HUDEP-2 (cell line): ENCODE data around the gene FMO3.

Source experiments
- DNase-seq, 76 experiments: peaks; one replicate each; lab custom pipeline; 2025; ENCODE audit not compliant: unreplicated experiment in 76 of 76; lab: John Stamatoyannopoulos, UW

The FMO3 gene

DNA sequence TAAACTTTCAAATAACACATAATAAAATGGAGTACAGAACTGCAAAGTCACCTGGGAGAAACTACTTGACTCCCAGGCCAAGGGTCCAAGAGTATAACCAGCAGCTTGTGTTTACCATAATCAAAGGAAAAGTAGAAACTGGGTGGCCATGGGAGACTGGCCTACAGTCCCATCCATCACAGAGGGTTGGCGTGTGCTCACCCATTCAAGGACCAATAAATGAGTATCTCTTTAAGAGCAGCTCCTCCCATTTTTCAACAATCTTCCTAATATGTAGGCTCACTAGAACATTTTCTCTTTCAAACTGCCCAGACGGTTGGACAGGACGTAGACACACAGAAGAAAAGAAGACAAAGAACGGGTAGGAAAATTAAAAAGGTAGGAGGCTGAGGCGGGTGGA is at the start of gene FMO3:
FMO3 (plus strand) TSS at position 302 of the 400 bp plus-strand sequence. CDS start 1,754 bp downstream, outside the sequence.
- DNase-seq: no peak

DNA sequence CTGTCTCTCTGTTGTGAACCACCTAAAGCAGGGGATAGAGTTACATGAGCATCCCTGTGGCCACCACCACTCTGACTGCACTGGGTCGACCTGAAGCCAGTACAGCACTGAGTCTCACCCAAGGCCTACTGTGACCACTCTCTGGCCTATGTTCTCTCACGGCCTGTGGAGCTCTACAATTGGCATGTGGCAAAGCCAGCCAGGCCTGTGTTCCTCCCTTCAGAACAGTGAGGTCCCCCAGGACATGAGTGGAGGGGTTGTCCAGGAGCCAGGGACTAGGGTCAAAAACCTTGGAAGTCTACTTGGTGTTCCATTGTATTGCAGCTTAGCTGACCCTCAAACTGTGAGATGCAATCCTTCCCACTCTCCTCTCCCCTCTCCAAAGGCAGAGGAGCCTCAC is 42.7 kb upstream of the FMO3 start:
- no peak for DNase-seq

DNA sequence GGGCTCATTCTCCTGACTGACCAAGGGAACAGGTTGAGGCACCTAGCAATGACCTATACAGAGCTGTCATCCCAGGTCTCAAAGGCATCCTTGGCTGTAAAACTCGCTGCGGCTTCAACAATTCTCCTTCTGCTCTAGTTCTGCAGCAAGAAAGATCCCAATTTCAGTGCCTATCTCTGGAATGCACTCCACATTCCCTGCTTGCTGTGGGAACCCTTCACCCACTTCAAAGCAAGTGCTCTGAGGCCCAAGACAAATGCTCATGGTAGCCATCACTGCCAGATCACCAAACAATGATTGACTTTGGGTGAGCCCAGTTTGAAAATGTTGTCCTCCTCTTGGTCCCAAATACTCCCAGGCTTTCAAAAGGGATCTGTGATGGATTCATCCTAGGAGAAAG is 37.7 kb upstream of the FMO3 start:
- no peak for DNase-seq

DNA sequence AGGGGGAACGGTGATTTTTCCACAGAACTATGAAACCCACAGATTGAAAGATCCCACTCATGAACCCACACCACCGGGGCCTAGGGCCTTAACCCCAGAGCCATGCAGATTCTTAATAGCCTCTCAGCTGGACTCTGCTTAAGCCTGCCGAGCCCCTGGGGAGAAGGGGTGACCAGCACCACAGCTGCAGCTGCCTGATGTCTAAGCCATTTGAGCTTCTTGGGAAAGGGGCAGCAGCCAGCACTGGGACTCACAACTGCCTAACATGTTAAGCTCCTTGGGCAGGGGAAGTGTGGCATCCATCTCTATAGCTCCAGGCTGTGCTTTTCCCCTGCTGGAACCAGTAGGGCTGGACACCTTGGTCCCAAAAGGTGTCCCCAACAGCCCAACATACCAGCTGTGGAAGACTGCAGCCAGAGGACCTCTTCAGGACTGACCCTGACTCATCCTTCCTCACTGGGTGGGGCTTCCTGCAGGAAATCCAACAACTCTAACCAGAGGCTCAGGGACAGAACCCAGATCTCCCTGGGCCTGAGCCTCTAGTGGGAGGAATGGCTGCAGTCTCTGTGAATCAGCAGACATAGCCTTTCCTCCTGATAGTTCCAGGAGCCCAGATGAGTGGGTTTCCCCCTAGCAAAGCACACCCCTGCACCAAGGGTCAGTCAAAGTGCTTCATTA is 34.6 kb upstream of the FMO3 start:
- no peak for DNase-seq

DNA sequence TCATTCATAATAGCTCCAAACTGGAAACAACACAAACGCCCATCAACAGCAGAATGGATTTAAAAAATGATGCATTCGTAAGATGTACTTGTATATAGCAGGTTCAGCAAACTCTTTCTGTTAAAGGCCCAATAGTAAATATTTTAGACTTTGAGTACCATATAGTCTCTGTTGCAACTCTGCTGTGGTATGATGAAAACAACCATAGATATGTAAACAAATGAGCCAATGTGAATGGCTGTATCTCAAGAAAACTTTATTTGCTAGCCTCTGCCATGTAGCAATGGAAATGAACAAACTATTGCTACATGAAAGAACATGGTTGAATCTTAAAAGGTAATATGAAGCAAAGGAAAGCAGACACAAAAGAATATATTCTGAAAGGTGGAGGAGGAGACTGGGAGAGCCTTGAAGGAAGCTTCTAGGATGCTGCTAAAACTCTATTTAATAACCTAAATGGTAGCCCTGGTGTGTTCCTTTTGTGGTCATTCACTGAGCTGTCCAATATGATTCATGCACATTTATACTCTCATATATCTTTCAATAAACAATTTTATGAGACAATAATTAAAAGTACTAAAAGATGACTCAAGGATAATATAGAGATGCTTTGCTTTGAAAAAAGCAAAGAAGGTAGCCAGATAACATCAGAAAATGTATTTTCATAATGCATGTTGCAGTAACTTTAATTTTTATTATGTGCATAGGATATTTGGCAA is 29.1 kb upstream of the FMO3 start:
- DNase-seq: no peak

DNA sequence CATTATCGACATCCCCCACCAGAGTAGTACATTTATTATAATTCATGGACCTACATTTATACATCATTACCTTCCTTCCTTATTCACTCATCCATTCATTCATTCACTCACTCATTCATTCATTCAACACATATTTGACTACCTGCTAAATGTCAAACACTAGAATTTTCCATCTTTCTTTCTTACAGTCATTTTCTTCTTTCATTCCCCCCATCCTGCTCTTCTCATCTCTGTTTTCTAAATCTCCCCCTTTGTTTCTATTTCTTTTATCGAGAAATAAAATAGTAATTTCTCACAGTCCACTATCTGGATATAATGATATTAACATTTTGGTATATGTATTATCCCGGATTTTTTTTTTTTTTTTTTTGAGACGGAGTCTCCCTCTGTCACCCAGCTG is 27.8 kb upstream of the FMO3 start:
- no peak for DNase-seq

DNA sequence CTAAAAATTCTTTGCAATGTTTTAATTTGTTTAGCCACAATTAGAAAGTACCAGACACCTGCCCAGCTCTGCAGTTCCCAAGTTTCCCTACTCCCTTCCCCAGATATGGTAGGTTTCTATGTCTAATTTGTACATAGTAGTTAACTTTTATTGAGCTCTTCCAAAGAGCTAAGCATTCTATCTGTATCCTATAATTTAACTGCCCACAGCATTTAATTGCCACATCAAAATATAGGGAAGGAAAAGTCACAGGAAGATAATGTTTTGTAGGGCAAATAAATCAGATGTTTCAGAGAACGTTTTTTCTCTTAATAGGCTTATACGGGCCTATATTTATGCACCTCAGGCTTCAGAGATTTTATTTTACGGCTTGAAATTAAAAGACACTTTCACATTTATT is 15.7 kb upstream of the FMO3 start:
- DNase-seq: no peak

DNA sequence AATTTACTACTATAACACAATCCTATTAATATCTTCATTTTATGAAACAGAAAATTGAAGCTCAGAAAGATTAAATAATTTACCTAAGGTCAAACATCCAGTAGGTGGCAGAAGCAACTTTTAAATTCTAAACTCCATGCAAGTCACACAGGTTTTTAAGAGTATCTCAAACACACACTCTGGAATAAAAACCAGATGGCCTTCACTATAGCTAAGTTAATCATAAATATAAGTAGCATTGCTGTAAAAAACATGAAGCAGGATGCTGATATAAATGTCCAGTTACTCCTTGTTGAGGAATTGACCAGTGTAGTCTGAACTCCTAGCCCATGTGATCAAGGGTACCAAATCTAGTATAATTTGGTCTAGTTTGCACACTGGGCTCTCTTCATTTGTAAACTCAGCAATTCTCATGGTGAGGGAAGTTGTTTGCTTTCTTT is 9.4 kb upstream of the FMO3 start:
- DNase-seq: no peak

DNA sequence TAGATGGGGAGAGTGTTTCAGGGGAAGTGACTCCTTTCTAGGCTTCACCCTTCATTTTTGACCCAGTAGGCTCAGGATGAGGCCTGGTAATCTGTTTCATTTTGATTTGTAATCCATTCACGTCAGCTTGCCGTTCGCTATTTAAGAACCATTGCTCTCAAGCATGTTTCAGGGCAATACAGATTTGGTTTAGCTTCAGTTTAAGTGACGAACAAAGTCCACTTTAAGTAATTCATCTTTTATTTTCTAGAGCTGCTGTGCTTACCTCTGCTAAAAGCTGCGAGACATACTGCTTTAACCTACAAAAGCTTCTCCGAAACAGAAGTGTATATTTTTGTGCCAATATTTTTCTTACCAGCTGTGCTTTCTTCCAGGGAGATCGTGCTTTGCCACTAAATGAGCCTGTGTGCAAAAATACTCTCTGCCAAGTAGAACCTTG is 8.9 kb upstream of the FMO3 start:
- DNase-seq: no peak

DNA sequence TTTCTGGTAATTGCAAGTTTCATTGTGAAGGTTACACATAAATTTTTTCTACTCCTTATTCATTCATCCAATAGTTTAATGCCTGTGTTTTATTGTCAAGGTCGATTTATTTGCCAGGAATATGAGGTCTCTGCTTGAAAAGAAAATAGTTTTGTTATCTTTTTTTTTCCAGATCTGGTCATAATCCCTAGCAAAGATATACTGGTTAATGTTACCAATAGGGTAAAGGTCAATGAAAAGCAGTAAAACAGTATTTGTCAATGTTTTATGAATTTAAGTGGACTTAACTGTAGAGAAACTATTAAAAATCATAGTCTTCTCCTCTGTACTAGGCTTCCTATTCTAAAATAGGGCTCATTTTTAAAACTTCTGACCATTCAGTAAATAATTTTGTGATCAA is 8.1 kb upstream of the FMO3 start:
- no peak for DNase-seq

DNA sequence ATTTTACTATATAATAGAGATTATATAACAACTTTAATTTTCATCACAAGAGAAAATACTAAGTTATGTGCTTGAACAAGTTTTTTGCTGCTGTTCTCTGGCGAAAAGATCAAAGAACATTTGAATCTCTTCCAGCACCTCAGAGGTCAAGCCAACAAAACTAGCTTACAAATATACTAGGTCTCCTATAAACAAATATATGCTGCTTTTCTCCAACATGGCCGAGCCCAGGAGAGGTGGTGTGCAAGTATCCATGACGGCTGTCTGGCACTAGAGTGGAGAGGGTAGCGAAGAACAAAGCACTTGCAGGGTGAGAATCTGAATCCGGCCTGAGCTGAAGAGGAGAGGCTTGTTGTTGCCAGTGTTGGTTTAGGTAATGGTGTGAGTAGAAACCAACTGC is 7.5 kb upstream of the FMO3 start:
- DNase-seq: no peak

DNA sequence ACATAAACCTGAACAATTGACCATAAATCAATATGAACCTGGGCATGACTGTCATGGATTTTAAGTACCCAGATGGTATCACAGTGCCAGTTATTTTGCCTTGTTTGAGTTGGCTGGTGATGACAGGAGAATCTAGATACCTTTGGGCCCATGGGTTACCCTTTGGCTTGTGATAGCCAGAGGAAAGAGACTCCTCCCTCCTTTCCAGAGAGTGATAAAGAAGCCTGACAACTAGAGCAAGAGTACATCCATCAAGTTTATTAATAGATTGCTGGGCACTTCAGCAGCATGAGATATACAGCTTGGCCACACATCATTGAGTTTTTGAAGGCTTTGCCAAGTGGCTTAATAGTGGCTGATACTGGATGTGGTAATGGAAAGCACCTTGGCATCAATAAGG is 6.6 kb upstream of the FMO3 start:
- no peak for DNase-seq

DNA sequence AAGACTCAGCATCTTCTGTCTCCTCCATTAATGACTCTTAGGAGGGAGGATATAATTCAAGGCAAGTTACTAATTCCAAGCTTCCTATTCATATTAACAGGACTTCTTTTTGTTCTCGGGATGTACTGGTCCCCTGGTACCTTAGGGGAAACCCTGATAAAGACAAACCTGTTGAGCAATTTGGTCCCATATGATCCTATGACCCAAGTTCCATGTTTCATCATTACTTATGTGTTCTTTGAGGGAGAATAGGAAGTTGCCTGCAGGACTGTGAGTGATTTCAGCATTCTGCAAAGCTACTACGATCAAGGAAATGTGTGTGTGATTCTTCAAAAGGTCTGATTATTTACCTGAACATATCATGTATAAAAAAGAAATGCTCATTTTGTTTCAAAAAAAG is 5.8 kb upstream of the FMO3 start:
- no peak for DNase-seq

DNA sequence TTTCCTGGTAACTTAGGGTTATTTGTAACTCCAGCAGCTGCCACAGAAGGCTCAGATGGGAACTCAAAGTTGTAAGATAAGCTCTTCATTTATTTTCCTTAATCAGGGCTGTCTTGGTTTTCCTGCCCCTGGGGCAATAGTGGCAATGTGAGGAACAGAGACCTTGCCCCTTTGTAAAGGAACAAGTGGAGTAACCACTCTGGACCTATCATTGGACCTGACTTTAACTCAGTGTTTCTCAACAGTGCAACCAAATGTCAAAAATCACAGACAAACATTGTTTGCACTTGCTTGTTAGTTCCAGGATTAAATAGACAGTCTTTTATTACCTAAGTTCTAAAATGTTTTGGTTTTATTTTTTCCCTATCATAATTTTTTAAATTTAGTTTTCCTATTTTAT is 2.8 kb upstream of the FMO3 start:
- DNase-seq: no peak

DNA sequence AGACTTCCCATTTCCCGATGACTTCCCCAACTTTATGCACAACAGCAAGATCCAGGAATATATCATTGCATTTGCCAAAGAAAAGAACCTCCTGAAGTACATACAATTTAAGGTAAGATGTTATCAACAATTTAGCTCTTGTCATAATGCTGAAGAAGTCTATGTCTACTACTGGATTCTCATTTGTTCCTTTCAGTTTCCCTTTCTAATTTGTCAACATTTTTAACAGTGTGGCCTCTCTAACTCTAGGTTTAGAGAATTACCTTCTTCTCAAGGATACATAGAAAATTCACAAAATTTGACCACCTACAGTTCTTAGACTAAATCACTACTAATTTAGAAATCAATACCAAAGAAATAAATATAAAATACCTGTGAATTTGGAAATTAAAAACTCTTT is 13.2 kb downstream of the FMO3 start:
- DNase-seq: no peak

DNA sequence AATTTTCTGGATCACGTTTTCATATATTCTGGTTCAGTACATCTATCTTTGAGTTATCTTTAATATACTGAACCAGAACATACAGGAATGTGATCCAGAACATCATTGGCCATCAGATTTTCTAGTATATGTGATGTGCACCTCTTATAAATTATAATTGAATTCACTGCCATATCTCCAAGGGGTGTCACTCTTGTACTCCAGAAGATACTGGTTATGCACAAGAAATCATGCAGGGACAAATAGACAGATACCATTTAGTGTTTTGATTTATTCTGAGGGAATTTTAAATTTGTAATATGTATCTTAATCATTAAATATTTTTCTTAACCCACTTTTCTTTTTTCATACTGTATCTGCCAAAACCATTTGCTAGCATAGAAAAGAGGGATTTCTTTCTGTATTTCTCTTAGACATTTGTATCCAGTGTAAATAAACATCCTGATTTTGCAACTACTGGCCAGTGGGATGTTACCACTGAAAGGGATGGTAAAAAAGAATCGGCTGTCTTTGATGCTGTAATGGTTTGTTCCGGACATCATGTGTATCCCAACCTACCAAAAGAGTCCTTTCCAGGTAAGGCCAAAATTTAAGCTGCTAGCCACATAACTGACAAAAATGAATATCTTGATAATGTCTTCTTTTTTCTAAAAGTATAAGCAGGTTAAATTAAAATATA is 16.7 kb downstream of the FMO3 start:
- no peak for DNase-seq

DNA sequence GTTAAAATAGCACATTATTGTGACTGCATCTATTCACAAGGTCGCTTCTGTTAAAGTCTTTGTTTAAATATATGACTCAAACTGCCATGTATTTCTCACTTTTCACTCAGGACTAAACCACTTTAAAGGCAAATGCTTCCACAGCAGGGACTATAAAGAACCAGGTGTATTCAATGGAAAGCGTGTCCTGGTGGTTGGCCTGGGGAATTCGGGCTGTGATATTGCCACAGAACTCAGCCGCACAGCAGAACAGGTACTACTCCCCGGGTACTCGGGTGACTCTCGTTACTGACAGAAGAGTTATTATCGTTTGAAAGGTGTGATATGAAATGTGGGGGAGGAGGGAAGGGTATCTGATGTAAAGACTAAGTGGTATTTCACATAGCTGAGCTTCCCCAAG is 17.3 kb downstream of the FMO3 start:
- no peak for DNase-seq

DNA sequence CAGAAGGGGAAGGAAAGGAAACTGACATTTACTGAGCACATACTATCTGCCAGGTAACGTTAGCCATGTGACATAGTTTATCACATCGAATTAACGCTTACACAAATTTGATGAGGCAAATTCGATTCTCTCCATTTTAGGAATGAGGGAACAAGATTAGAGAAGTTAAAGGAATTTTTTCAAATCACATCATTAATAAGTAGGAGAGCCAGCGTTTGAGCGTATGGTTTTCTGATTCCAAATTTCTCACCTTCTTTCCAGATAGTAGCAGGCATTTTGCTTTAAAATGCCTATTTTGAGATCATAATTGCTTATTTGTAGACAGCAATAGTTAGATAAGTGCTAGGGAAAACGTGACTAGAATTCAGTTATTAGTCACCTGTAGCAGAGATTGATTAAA is 19.3 kb downstream of the FMO3 start:
- DNase-seq: no peak

DNA sequence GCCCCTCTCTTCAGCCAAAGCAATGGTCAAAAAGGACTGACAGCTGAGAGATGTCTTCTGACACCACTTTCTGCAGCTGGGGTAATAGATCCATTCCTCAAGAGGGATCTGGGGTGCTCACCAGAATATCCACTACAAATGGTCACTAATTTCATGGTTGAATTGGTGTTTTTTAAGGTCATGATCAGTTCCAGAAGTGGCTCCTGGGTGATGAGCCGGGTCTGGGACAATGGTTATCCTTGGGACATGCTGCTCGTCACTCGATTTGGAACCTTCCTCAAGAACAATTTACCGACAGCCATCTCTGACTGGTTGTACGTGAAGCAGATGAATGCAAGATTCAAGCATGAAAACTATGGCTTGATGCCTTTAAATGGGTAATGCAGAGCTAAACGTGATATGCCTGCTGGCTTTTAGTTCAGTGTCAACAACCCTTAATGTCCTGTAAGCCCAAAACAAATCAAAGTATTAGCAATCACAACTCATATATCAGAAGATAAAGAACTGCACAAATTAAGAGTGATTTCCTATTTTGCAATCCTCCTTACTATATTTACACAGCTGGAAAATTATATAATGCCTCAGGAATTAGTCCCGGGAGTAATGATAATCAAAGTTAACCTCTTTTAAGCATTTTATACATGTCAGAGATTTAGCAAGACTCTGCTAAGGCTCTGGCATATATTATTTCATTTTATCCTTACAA is 20.1 kb downstream of the FMO3 start:
- no peak for DNase-seq

DNA sequence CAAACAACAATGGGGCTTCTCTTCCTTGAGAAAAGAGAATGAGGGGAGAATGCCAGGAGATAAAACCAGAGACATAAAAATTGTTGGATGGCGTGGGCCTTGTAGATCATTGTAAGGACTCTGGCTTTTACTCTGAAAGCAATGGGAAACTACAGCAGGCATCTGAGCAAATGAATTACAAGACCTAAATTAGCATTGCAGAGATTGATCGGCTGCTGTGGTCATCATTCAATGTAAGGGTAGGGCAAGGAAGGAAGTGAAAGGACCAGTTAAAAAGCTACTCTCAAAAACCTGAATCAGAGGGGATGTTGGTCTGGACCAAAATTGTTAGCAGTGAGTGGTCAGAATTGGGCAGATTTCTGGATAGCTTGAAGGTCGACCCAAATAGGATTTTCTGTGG is 21.4 kb downstream of the FMO3 start:
- DNase-seq: no peak

DNA sequence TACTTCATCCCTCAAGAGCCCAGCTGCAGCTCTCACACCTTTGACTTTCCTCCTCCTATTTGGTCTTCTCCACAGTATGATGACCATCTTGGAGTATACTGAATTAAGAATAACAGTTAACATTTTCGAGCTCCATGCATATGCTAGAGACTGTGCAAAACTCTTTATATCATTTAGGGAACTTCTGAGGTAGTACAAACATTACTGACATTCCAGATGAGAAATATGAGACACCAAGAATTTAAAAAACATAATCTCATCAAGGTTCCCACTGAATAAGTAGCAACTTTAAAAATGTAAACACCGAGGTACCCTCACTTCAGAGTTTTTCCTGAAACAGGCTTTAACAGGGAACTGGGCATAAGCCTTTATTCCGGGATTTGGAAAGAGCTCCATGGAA is 22.7 kb downstream of the FMO3 start:
- DNase-seq: no peak
